Endothelial cell of umbilical vein (primary cell): ENCODE measurements around the gene DOLPP1. TPM values are rescaled to one million over a fixed set of nuclear protein-coding genes. Genes with fewer than 3 reads are reported as not detected.

Source experiments
- BruUV-seq: library from RNA; stranded (reverse); fragments of 400-500 nt; replicated peaks from 2 replicates; lab custom pipeline; 2021; lab: Mats Ljungman, UMichigan
- CTCF ChIA-PET: fragments of 300-600, 350-600 bp; sonication (Branson Sonifier 250); formaldehyde crosslinking; loops from one replicate; lab custom pipeline; 2021; ENCODE audit warnings: antibody characterized with exemption, inconsistent platforms; lab: Charles Lee
- POLR2A ChIA-PET: fragments of 300-600, 350-600 bp; sonication (Branson Sonifier 250); formaldehyde crosslinking; loops from one replicate; lab custom pipeline; 2021; ENCODE audit warnings: antibody characterized with exemption, inconsistent platforms; lab: Charles Lee
- DNase-seq: peaks from one replicate; pipeline ENCODE4 v3.0.0-alpha.2; 2011; ENCODE audit warnings: low read depth, low spot score
- FAIRE-seq: peaks from 2 replicates; lab custom pipeline; 2011; peaks lifted over from hg19 to GRCh38; lab: Jason Lieb, UNC
- H2AFZ ChIP-seq: 2 replicates; pipeline ENCODE4 v1.6.0; 2012; ENCODE audit warnings: low read depth, low read length, control low read depth, inconsistent platforms
- H3K27ac ChIP-seq: 2 replicates; pipeline ENCODE4 v1.5.1; 2011; ENCODE audit warnings: low read depth, mild to moderate bottlenecking, control low read depth, low read length, moderate library complexity; ENCODE audit not compliant: insufficient read depth
- H3K27me3 ChIP-seq, 2 experiments: 2 replicates each; pipeline versions ENCODE4 v1.6.0 to v1.6.1; 2011; ENCODE audit warnings: low read length in 2 of 2, mixed read lengths in 1 of 2; ENCODE audit not compliant: control insufficient read depth in 2 of 2, insufficient read depth in 2 of 2
- H3K36me3 ChIP-seq, 2 experiments: 2 replicates in 1 of 2; 3 replicates in 1 of 2; pipeline ENCODE4 v1.5.1; 2011; ENCODE audit warnings: low read length in 2 of 2, mild to moderate bottlenecking in 1 of 2, moderate library complexity in 1 of 2; ENCODE audit not compliant: control insufficient read depth in 2 of 2, insufficient read depth in 2 of 2; ENCODE audit errors: extremely low read depth in 1 of 2
- H3K4me1 ChIP-seq: 3 replicates; pipeline ENCODE4 v1.5.1; 2011; ENCODE audit warnings: mild to moderate bottlenecking, low read length; ENCODE audit not compliant: control insufficient read depth, insufficient read depth; ENCODE audit errors: extremely low read depth
- H3K4me2 ChIP-seq: 2 replicates; pipeline ENCODE4 v1.6.1; 2011; ENCODE audit warnings: low read length, control low read depth, mixed read lengths; ENCODE audit not compliant: insufficient read depth
- H3K4me3 ChIP-seq, 3 experiments: fragments of 200-600 bp in 1 of 3; sonication (generic), shearing (Covaris generic) in 1 of 3; replicated peaks in 1 of 3; 2 replicates each; pipeline ENCODE4 v1.5.1; 2011 to 2016; ENCODE audit warnings: control low read depth in 3 of 3, low read length in 3 of 3, mild to moderate bottlenecking in 2 of 3, inconsistent platforms in 1 of 3, low read depth in 1 of 3, moderate library complexity in 1 of 3; ENCODE audit not compliant: insufficient read depth in 1 of 3
- H3K79me2 ChIP-seq: 2 replicates; pipeline ENCODE4 v1.6.0; 2012; ENCODE audit warnings: low read length, inconsistent platforms; ENCODE audit not compliant: control insufficient read depth, insufficient read depth
- H3K9ac ChIP-seq: replicated peaks from 2 replicates; pipeline ENCODE3; 2011; ENCODE audit warnings: low read length, control low read depth; ENCODE audit not compliant: insufficient read depth; ENCODE audit errors: extremely low read depth
- H3K9me1 ChIP-seq: replicated peaks from 3 replicates; pipeline ENCODE4 v1.6.0; 2011; ENCODE audit warnings: mild to moderate bottlenecking, low read length; ENCODE audit not compliant: control insufficient read depth, insufficient read depth; ENCODE audit errors: extremely low read depth
- H3K9me3 ChIP-seq: replicated peaks from 2 replicates; pipeline ENCODE4 v1.5.1; 2012; ENCODE audit warnings: low read length, inconsistent platforms; ENCODE audit not compliant: control insufficient read depth, insufficient read depth
- H4K20me1 ChIP-seq: replicated peaks from 2 replicates; pipeline ENCODE3; 2011; ENCODE audit warnings: mild to moderate bottlenecking, low read length; ENCODE audit not compliant: control insufficient read depth, insufficient read depth; ENCODE audit errors: extremely low read depth
- CTCF ChIP-seq, 2 donors: IDR thresholded peaks; 1 replicate in 1 of 2; 2 replicates in 1 of 2; pipeline ENCODE4 v1.5.1; 2011; ENCODE audit warnings: low read length in 2 of 2, mild to moderate bottlenecking in 2 of 2, moderate library complexity in 2 of 2, control low read depth in 1 of 2, inconsistent platforms in 1 of 2, low read depth in 1 of 2; ENCODE audit not compliant: insufficient read depth in 1 of 2; ENCODE audit errors: extremely low read depth in 1 of 2
- EZH2 ChIP-seq: IDR thresholded peaks from 2 replicates; pipeline ENCODE4 v1.6.1; 2012; ENCODE audit warnings: borderline replicate concordance, low read depth, mild to moderate bottlenecking, moderate library complexity, low read length, inconsistent platforms; ENCODE audit not compliant: severe bottlenecking
- FOS ChIP-seq: IDR thresholded peaks from 2 replicates; pipeline ENCODE4 v1.6.1; 2011; ENCODE audit warnings: mild to moderate bottlenecking, low read length, moderate library complexity, borderline replicate concordance; ENCODE audit not compliant: insufficient read depth
- GATA2 ChIP-seq: IDR thresholded peaks from 2 replicates; pipeline ENCODE4 v1.7.0; 2011; ENCODE audit warnings: low read depth, mild to moderate bottlenecking, moderate library complexity, mixed read lengths, low read length; ENCODE audit not compliant: insufficient read length, insufficient read depth
- JUN ChIP-seq: IDR thresholded peaks from 2 replicates; pipeline ENCODE4 v1.6.1; 2011; ENCODE audit warnings: borderline replicate concordance, low read depth; ENCODE audit not compliant: insufficient read length, insufficient read depth
- MAX ChIP-seq: IDR thresholded peaks from 2 replicates; pipeline ENCODE4 v1.6.1; 2011; ENCODE audit not compliant: insufficient read depth, insufficient read length
- MYC ChIP-seq: IDR thresholded peaks from one replicate; pipeline ENCODE4 v1.6.1; 2011; ENCODE audit warnings: mild to moderate bottlenecking, low read depth, low read length
- POLR2A ChIP-seq: IDR thresholded peaks from 2 replicates; pipeline ENCODE4 v1.6.1; 2012; ENCODE audit warnings: low read depth, mild to moderate bottlenecking, control low read depth, low read length
- POLR2AphosphoS5 ChIP-seq: IDR thresholded peaks from 2 replicates; pipeline ENCODE4 v1.6.1; 2012; ENCODE audit warnings: low read depth, mild to moderate bottlenecking, control low read depth, low read length, moderate library complexity; ENCODE audit not compliant: insufficient read depth
- dilution Hi-C: fragments of 300-500 bp; cut with MboI; formaldehyde crosslinking; loops from one replicate; pipeline ENCODE4 v1.15.0; 2019; ENCODE audit warnings: low sequenced_read_pairs; ENCODE audit not compliant: extremely low pct_ligation_motif_present
- intact Hi-C: fragments of 100-400 bp; cut with micrococcal nuclease; formaldehyde crosslinking; loops from one replicate; pipeline ENCODE4 v1.10.0; 2022
- polyA plus RNA-seq, 4 experiments: library from polyadenylated mRNA; depleted of rRNA in 3 of 4; stranded (reverse) in 3 of 4; unstranded in 1 of 4; fragments of >200 nt; gene quantifications; 2 replicates each; pipeline versions ENCODE4 v1.2.1 to v1.2.3, GENCODE V29; 2011 to 2012; ENCODE audit warnings: missing spikeins in 1 of 4
- total RNA-seq: library from RNA; stranded (reverse); gene quantifications from 2 replicates; pipeline ENCODE4 v1.2.3, GENCODE V29; 2021

Gene DOLPP1
- total and polyA plus RNA-seq, 2 donors (not counting 3 experiments of a cell fraction or from before 2014, with no cell fraction given), result 17.7 to 28.3 TPM

- BruUV-seq, result no TSS peak
- H3K27ac ChIP-seq, result no peak overlapping the region
- no peaks in the 10 kb centered on the region for H3K27me3 ChIP-seq
- dilution Hi-C loops, result no loop called here
- no peak overlapping the region for H3K4me2 ChIP-seq
- no peaks in the 10 kb centered on the region for H3K9me1 ChIP-seq
- no peaks in the 10 kb centered on the region for H3K9me3 ChIP-seq
- H3K4me1 ChIP-seq, result peaks cover 5% of the 10 kb centered on the region
- no peaks in the 10 kb centered on the region for H3K79me2 ChIP-seq
- no peak for DNase-seq
- no peak overlapping the region for H3K4me3 ChIP-seq
- POLR2A ChIA-PET, result no interaction called here
- CTCF ChIA-PET, result no interaction called here
- no peak overlapping the region for H2AFZ ChIP-seq
- no peak for TF ChIP-seq GATA2
- no peak for TF ChIP-seq FOS
- TF ChIP-seq MYC, result no peak
- no peak for TF ChIP-seq MAX
- no peak for TF ChIP-seq JUN
- TF ChIP-seq POLR2AphosphoS5, result no peak
- no peak for TF ChIP-seq EZH2
- TF ChIP-seq POLR2A, result no peak
- no peak for TF ChIP-seq CTCF (IDR thresholded peaks at IDR 0.05; ENCODE audit: extremely low read depth in 1 of 2, insufficient read depth in 1 of 2, low read depth in 1 of 2, low read length in 2 of 2)
- no peak for FAIRE-seq
- intact Hi-C loops, result no loop called here
- no peak overlapping the region for H3K9ac ChIP-seq
- no peaks in the 10 kb centered on the region for H4K20me1 ChIP-seq
- peaks cover 0 to 41% of the 10 kb centered on the region in 2 experiments for H3K36me3 ChIP-seq
Measured at GRCh38 chr9:129063061-129063460, 17.9 kb upstream of the DOLPP1 start.
